Calu3 (cell line): ENCODE results near the gene KBTBD12. TPM values are rescaled to one million over a fixed set of nuclear protein-coding genes. Genes with fewer than 3 reads are reported as not detected.

Source experiments
- BruUV-seq: library from RNA; stranded (reverse); fragments of 400-500 nt; replicated peaks from 2 replicates; lab custom pipeline; 2021; lab: Mats Ljungman, UMichigan
- CTCF ChIA-PET: fragments of 300-600 bp; sonication (Branson Sonifier 250); formaldehyde crosslinking; loops from one replicate; lab custom pipeline; 2022; ENCODE audit warnings: antibody characterized with exemption; lab: Charles Lee
- DNase-seq: peaks from one replicate; pipeline ENCODE4 v3.0.0; 2022
- H3K27ac Mint-ChIP-seq: one replicate; pipeline ENCODE4 v1.8.0; 2022; ENCODE audit warnings: mixed read lengths; ENCODE audit not compliant: unreplicated experiment
- H3K27me3 Mint-ChIP-seq: one replicate; pipeline ENCODE4 v1.8.0; 2022; ENCODE audit warnings: mixed read lengths; ENCODE audit not compliant: unreplicated experiment
- H3K36me3 Mint-ChIP-seq: one replicate; pipeline ENCODE4 v1.8.0; 2022; ENCODE audit warnings: mild to moderate bottlenecking, moderate library complexity, mixed read lengths; ENCODE audit not compliant: insufficient read depth, unreplicated experiment
- H3K4me1 Mint-ChIP-seq: one replicate; pipeline ENCODE4 v1.8.0; 2022; ENCODE audit warnings: mild to moderate bottlenecking, low read depth, mixed read lengths; ENCODE audit not compliant: unreplicated experiment
- H3K4me3 Mint-ChIP-seq: one replicate; pipeline ENCODE4 v1.8.0; 2022; ENCODE audit warnings: mild to moderate bottlenecking, low read depth, moderate library complexity, mixed read lengths; ENCODE audit not compliant: unreplicated experiment
- H3K9me3 Mint-ChIP-seq: one replicate; pipeline ENCODE4 v1.8.0; 2022; ENCODE audit warnings: low read depth, mixed read lengths; ENCODE audit not compliant: unreplicated experiment
- intact Hi-C: fragments of 100-400 bp; cut with micrococcal nuclease; formaldehyde crosslinking; loops from one replicate; pipeline ENCODE4 v1.10.0; 2022; ENCODE audit not compliant: unreplicated experiment
- total RNA-seq: library from RNA; stranded (reverse); gene quantifications from 2 replicates; pipeline ENCODE4 v1.2.3, GENCODE V29; 2022
- TF ChIP-seq, protein P1 (sequence below): fragments of 200-600 bp; IDR thresholded peaks from one replicate; pipeline ENCODE4 v1.8.0; 2022; ENCODE audit warnings: antibody characterized with exemption; ENCODE audit not compliant: unreplicated experiment

KBTBD12 gene
- total RNA-seq, 1 experiment from 2014 or later, result 0.07 TPM

DNA sequence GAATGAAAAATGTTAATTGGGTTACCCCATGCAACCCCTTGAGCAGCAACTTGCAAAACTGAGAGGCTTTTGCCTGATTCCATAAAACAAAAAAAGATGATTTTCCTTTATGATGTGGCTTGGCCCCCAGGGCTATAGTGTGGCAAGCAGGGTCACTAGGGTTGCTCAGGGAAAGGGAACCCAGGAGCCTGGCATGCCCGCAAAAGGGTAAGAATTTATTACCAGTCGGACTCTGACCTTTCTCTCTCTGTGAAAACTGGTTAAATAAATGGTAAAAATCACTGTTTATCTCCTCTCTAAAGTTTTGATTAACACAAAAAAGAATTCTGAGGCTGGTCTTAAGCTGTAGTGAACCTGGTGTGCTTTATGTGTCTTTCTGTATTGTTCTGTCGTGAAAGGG lies 99.5 kb downstream of the KBTBD12 start:
- no TSS peak for BruUV-seq
- TF ChIP-seq, protein P1, sequence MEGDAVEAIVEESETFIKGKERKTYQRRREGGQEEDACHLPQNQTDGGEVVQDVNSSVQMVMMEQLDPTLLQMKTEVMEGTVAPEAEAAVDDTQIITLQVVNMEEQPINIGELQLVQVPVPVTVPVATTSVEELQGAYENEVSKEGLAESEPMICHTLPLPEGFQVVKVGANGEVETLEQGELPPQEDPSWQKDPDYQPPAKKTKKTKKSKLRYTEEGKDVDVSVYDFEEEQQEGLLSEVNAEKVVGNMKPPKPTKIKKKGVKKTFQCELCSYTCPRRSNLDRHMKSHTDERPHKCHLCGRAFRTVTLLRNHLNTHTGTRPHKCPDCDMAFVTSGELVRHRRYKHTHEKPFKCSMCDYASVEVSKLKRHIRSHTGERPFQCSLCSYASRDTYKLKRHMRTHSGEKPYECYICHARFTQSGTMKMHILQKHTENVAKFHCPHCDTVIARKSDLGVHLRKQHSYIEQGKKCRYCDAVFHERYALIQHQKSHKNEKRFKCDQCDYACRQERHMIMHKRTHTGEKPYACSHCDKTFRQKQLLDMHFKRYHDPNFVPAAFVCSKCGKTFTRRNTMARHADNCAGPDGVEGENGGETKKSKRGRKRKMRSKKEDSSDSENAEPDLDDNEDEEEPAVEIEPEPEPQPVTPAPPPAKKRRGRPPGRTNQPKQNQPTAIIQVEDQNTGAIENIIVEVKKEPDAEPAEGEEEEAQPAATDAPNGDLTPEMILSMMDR, result no peak
- no peak overlapping the region for H3K4me3 Mint-ChIP-seq
- no peak for DNase-seq
- CTCF ChIA-PET, result no interaction called here
- peaks cover 22% of the 10 kb centered on the region for H3K4me1 Mint-ChIP-seq
- H3K27ac Mint-ChIP-seq, result no peak overlapping the region
- peaks cover 6% of the 10 kb centered on the region for H3K36me3 Mint-ChIP-seq
- intact Hi-C loops, result loop anchor here (5.0 to 10.0 kb wide), 2 partner anchors 570 to 593 kb away; no protein-coding TSS in a partner anchor
- H3K27me3 Mint-ChIP-seq, result peaks cover 10% of the 10 kb centered on the region
- peaks cover 4% of the 10 kb centered on the region for H3K9me3 Mint-ChIP-seq

DNA sequence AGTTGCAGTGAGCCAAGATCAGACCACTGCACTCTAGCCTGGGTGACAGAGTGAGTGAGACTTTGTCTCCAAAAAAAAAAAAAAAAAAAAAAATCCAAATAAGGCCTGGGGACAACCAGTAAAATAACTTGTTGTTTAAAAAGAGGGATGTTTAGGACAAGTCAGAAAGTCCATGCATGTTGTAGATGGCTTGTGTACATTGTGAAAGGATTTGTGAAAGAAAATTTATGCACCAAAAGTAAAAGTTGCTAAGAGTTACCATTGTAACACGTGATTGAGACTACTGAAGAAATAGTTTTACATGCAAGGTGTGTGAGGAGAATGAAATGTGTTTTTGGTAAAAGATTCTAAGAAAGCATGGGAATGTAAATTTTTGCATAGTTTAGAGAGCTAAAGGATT lies 101.5 kb downstream of the KBTBD12 start:
- BruUV-seq, result no TSS peak
- TF ChIP-seq, protein P1, result no peak
- Mint-ChIP-seq H3K4me3 (no peak overlapping the region), H3K36me3 (peaks cover under 1% of the 10 kb centered on the region), H3K9me3 (peaks cover 4% of the 10 kb centered on the region), H3K4me1 (peaks cover 4% of the 10 kb centered on the region), H3K27me3 (no peaks in the 10 kb centered on the region), H3K27ac (no peak overlapping the region)
- DNase-seq, result no peak
- CTCF ChIA-PET, result interaction anchor here (0.7 to 1.1 kb wide), 3 partner anchors 15 to 380 kb away, joined by 3 to 8 read pairs (median 3); no protein-coding TSS in a partner anchor
- intact Hi-C loops, result loop anchor here (10.0 kb wide), 1 partner anchor 568 kb away; no protein-coding TSS in a partner anchor

DNA sequence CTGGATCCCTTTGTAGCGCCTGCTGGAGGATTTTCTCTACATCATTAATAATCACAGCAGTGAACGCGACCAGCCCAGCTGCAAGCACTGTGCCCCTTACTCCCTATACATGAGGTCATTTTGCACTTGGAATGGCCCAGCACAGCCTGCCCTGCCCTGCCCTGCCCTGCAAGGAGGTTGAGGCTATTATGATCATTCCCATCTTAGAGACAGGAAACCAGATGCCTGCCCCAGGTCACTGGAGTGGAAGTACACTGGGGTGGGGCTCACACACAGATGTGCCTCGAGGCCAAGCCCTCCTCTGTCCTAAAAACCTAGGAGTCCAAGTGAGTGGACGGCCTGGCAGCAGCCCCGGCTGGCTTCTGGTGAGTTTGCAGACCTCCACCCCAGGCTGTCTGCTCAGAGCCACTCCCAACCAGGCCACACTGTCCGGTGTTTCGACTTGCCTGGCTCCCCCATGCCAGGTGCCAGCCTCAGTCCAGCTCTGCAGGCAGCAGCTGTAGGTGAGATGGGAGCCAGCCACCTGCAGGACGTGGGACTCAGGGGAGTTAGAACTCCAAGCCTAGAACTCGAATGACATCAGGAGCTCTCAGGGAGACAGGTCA lies 106.8 kb downstream of the KBTBD12 start:
- H3K4me3 Mint-ChIP-seq, result no peak overlapping the region
- peaks cover 48% of the 10 kb centered on the region for H3K27me3 Mint-ChIP-seq
- TF ChIP-seq, protein P1, result no peak
- H3K36me3 Mint-ChIP-seq, result no peaks in the 10 kb centered on the region
- intact Hi-C loops, result no loop called here
- H3K27ac Mint-ChIP-seq, result no peak overlapping the region
- DNase-seq, result no peak
- BruUV-seq, result no TSS peak
- H3K9me3 Mint-ChIP-seq, result no peaks in the 10 kb centered on the region
- H3K4me1 Mint-ChIP-seq, result no peaks in the 10 kb centered on the region
- CTCF ChIA-PET, result no interaction called here

DNA sequence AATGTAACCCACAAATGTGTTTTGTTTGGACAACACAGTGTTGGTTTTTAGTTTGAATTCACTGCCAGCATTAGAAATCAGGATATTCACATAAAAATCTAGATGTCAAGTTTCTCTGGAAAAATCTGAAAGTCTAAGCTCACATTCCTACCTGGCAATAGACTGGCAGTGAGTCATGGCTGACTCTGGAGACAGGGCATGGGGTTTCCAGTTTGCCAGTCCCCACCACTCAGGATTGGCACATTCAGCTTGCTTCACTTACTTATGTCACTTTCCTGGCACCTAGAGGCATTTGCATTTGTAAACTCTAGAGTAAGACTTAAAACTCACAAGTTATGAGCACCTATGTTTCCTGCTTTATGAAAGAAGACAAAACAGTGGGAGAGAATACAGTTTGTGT lies 118.1 kb downstream of the KBTBD12 start:
- TF ChIP-seq, protein P1, result no peak
- H3K27ac Mint-ChIP-seq, result no peak overlapping the region
- intact Hi-C loops, result no loop called here
- CTCF ChIA-PET, result interaction anchor here (0.8 to 1.3 kb wide), 3 partner anchors 8 to 21 kb away, joined by 3 read pairs; no protein-coding TSS in a partner anchor
- H3K36me3 Mint-ChIP-seq, result no peaks in the 10 kb centered on the region
- BruUV-seq, result no TSS peak
- no peaks in the 10 kb centered on the region for H3K9me3 Mint-ChIP-seq
- DNase-seq, result no peak
- H3K27me3 Mint-ChIP-seq, result peaks cover 43% of the 10 kb centered on the region
- peaks cover 6% of the 10 kb centered on the region for H3K4me1 Mint-ChIP-seq
- H3K4me3 Mint-ChIP-seq, result no peak overlapping the region
